Dedifferentiated amniotic fluid mesenchymal stem cell (primary cell): ENCODE measurements around the gene DUS2.
A peak's percentile ranks its signal among the peaks of the same experiment; 100 is the strongest.
"Not testable (repeated sequence)": the region's sequence is repeated elsewhere in the genome, so short reads cannot be mapped to it uniquely, and the experiment has no call there.

Experiments
- DNase-seq: peaks from one replicate; pipeline ENCODE4 v3.0.0-alpha.2; 2016; ENCODE audit errors: extremely low spot score

The DUS2 gene

GRCh38 chr16:67998779-67999688, 24.1 kb upstream of the DUS2 start, which contains the start of gene DPEP2:
Gene DPEP2, minus strand, starts transcription at chr16:67999484. Its CDS starts 6,272 bp downstream, at chr16:67993212.
- not testable (repeated sequence) for DNase-seq

- no peak for DNase-seq
These were observed 23.1 kb upstream of the DUS2 start for GRCh38 chr16:67999985-68000384.

- DNase-seq, result no peak
These were observed 22.6 kb upstream of the DUS2 start for GRCh38 chr16:68000450-68000849.

GRCh38 chr16:68003031-68003430, 20.1 kb upstream of the DUS2 start:
- no peak for DNase-seq

GRCh38 chr16:68005211-68005610, 17.9 kb upstream of the DUS2 start:
- DNase-seq, result no peak

GRCh38 chr16:68005786-68006286, 17.2 kb upstream of the DUS2 start:
- no peak for DNase-seq

- no peak for DNase-seq
These were observed 13.8 kb upstream of the DUS2 start for GRCh38 chr16:68009157-68009735.

GRCh38 chr16:68009872-68010271, 13.2 kb upstream of the DUS2 start:
- DNase-seq, result not testable (repeated sequence)

- no peak for DNase-seq
These were observed 9.6 kb upstream of the DUS2 start for GRCh38 chr16:68013440-68013839.

- DNase-seq, result no peak
These were observed 7.4 kb upstream of the DUS2 start, which contains the start of gene DPEP2NB for GRCh38 chr16:68015681-68016080. Gene DPEP2NB, minus strand, starts transcription at chr16:68015911. Its CDS starts 141 bp downstream, at chr16:68015770.

GRCh38 chr16:68019167-68019680, 3.9 kb upstream of the DUS2 start:
- no peak for DNase-seq

GRCh38 chr16:68021490-68021889, 1.6 kb upstream of the DUS2 start:
- DNase-seq, result no peak

- no peak for DNase-seq
These were observed 781 bp upstream of the DUS2 start for GRCh38 chr16:68022278-68022727.

- no peak for DNase-seq
These were observed 5.9 kb downstream of the DUS2 start for GRCh38 chr16:68028996-68029395.

GRCh38 chr16:68030108-68030507, 7.0 kb downstream of the DUS2 start:
- not testable (repeated sequence) for DNase-seq

- no peak for DNase-seq
These were observed 8.9 kb downstream of the DUS2 start for GRCh38 chr16:68031951-68032350.

- no peak for DNase-seq
These were observed 10.0 kb downstream of the DUS2 start for GRCh38 chr16:68033101-68033500.

- DNase-seq, result no peak
These were observed 12.1 kb downstream of the DUS2 start for GRCh38 chr16:68035227-68035626.

GRCh38 chr16:68037841-68038597, 14.9 kb downstream of the DUS2 start:
- DNase-seq, result no peak

- peak; percentile 31 for DNase-seq
These were observed 17.6 kb downstream of the DUS2 start for GRCh38 chr16:68040506-68041288.

- DNase-seq, result no peak
These were observed 18.7 kb downstream of the DUS2 start for GRCh38 chr16:68041783-68042182.
